ENCODE results near the gene KIF26B.

The KIF26B gene

DNA sequence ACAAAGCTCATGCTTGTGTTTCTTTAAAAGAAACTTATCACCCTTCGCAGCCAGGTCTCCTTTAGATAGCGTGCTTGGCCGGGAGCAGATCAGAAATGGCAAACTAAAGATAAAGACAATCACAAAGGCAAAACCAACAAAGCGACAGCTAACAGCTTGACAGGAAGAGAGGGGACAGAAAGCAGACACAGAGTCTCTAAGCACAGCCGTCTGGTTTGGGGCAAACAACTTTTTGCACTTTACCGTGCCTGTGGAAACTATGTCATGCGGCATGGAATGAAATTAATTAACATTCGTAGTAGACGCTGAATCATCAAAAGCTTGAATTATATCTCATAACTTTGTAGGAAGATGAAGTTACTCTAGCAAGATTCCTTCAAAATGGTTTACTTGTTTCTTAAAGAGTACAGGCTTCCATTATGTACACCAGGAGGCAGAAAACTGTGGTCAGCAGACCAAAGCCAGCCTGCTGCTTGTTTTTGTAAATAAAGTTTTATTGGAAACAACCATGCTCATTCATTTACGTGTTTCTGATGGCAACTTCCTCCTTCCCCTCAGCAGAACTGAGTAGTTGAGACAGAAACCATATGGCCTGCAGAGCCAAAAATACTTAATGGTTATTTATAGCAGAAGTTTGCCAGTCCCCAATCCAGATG, 183.2 kb downstream of the KIF26B start:
- no peaks in the 10 kb centered on the region for H3K9me2 ChIP-seq (replicated peaks; ENCODE audit: low read depth, low read length)
- no peaks in the 10 kb centered on the region for H3K79me2 ChIP-seq (ENCODE audit: insufficient read depth, low read length)
- no peaks in the 10 kb centered on the region for H3F3A ChIP-seq (ENCODE audit: low read depth)
- TF ChIP-seq, protein P1, sequence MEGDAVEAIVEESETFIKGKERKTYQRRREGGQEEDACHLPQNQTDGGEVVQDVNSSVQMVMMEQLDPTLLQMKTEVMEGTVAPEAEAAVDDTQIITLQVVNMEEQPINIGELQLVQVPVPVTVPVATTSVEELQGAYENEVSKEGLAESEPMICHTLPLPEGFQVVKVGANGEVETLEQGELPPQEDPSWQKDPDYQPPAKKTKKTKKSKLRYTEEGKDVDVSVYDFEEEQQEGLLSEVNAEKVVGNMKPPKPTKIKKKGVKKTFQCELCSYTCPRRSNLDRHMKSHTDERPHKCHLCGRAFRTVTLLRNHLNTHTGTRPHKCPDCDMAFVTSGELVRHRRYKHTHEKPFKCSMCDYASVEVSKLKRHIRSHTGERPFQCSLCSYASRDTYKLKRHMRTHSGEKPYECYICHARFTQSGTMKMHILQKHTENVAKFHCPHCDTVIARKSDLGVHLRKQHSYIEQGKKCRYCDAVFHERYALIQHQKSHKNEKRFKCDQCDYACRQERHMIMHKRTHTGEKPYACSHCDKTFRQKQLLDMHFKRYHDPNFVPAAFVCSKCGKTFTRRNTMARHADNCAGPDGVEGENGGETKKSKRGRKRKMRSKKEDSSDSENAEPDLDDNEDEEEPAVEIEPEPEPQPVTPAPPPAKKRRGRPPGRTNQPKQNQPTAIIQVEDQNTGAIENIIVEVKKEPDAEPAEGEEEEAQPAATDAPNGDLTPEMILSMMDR (conservative IDR thresholded peaks at IDR 0.05; ENCODE audit: low read length), result no peak
- H3K9me3 ChIP-seq (ENCODE audit: insufficient read depth, low read depth, low read length), result no peaks in the 10 kb centered on the region
- no peak overlapping the region for H3K4me3 ChIP-seq (ENCODE audit: low read length, poor library complexity, severe bottlenecking)
- H3K36me3 ChIP-seq (ENCODE audit: insufficient read depth, low read length), result no peaks in the 10 kb centered on the region
- no peaks in the 10 kb centered on the region for H3K27me3 ChIP-seq (ENCODE audit: insufficient read depth, low read length, poor library complexity, severe bottlenecking)
- no peaks in the 10 kb centered on the region for H4K20me1 ChIP-seq (ENCODE audit: insufficient read depth, low read length, poor library complexity, severe bottlenecking)
- no peak overlapping the region for H3K9ac ChIP-seq (ENCODE audit: low read depth, low read length, poor library complexity, severe bottlenecking)
- H2AFZ ChIP-seq (ENCODE audit: low read length), result 0 out of 2 replicates have a peak overlapping the region, but pooled peaks have one; percentile 57
- no peaks in the 10 kb centered on the region for H3K4me1 ChIP-seq (ENCODE audit: insufficient read depth, low read length, poor library complexity, severe bottlenecking)
- H3K4me2 ChIP-seq (ENCODE audit: low read depth, low read length, poor library complexity, severe bottlenecking), result no peak overlapping the region

DNA sequence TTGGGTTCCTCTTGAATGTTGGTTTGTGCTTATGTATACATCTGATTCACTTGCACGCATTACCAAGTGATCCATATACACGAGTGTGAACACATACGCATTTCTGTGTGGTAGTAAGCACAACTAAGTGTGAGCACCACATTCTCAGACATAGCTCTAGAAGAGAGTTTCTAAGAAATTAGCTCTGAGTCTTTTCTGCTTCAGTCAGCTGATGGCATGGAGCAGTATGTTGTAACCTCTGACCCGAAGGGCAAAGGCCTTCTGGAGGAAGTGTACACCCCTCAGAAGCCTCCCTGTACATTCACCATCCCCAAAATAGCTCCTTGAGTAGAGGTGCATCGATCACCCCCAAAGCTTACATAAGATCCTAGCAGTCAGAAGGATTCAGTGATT, 183.7 kb downstream of the KIF26B start:
- no peak overlapping the region for H3K9ac ChIP-seq (ENCODE audit: low read depth, low read length, poor library complexity, severe bottlenecking)
- H3K4me2 ChIP-seq (ENCODE audit: low read depth, low read length, poor library complexity, severe bottlenecking), result no peak overlapping the region

DNA sequence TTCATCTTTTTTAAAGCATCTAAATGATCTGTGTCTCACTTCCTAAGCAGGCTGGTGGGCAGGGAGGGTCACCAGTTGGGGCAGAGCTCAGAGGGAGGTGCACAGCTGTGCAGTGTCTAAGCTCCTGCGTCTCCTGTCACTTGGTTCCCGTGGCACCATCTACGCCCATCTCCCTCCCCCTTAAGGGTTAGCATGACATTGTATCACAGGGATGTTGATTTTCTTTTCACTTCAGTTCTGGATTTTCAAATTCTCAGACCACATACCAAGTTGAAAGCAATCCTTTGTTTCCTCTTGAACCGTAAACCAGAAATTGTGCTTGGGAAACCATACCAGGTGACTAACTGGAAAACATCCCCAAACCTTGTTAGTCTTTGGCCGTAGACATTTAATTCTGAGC, 187.0 kb downstream of the KIF26B start:
- Histone ChIP-seq H3K36me3 (ENCODE audit: insufficient read depth, low read length) (no peaks in the 10 kb centered on the region), H3K9ac (ENCODE audit: low read depth, low read length, poor library complexity, severe bottlenecking) (no peak overlapping the region), H3K9me2 (replicated peaks; ENCODE audit: low read depth, low read length) (no peaks in the 10 kb centered on the region), H3K9me3 (ENCODE audit: insufficient read depth, low read depth, low read length) (no peaks in the 10 kb centered on the region), H3K27me3 (ENCODE audit: insufficient read depth, low read length, poor library complexity, severe bottlenecking) (no peaks in the 10 kb centered on the region), H3K79me2 (ENCODE audit: insufficient read depth, low read length) (no peaks in the 10 kb centered on the region), H3K4me3 (ENCODE audit: low read length, poor library complexity, severe bottlenecking) (no peak overlapping the region), H3K4me2 (ENCODE audit: low read depth, low read length, poor library complexity, severe bottlenecking) (no peak overlapping the region), H3K4me1 (ENCODE audit: insufficient read depth, low read length, poor library complexity, severe bottlenecking) (no peaks in the 10 kb centered on the region), H4K20me1 (ENCODE audit: insufficient read depth, low read length, poor library complexity, severe bottlenecking) (no peaks in the 10 kb centered on the region), H2AFZ (ENCODE audit: low read length) (no peak overlapping the region), H3F3A (ENCODE audit: low read depth) (no peaks in the 10 kb centered on the region)
- no peak for TF ChIP-seq EZH2phosphoT487 (IDR thresholded peaks at IDR 0.05; ENCODE audit: borderline replicate concordance)
- TF ChIP-seq, protein P1 (conservative IDR thresholded peaks at IDR 0.05; ENCODE audit: low read length), result no peak

More for the DNA sequence above, 183.7 kb downstream of the KIF26B start:
- H3K36me3 ChIP-seq (ENCODE audit: insufficient read depth, low read length), result no peaks in the 10 kb centered on the region
- H3K27me3 ChIP-seq (ENCODE audit: insufficient read depth, low read length, poor library complexity, severe bottlenecking), result no peaks in the 10 kb centered on the region
- H3K4me3 ChIP-seq (ENCODE audit: low read length, poor library complexity, severe bottlenecking), result no peak overlapping the region
- H3K9me3 ChIP-seq (ENCODE audit: insufficient read depth, low read depth, low read length), result no peaks in the 10 kb centered on the region
- H3F3A ChIP-seq (ENCODE audit: low read depth), result no peaks in the 10 kb centered on the region
- H2AFZ ChIP-seq (ENCODE audit: low read length), result 0 out of 2 replicates have a peak overlapping the region, but pooled peaks have one; percentile 57
- no peaks in the 10 kb centered on the region for H3K9me2 ChIP-seq (replicated peaks; ENCODE audit: low read depth, low read length)
- H3K4me1 ChIP-seq (ENCODE audit: insufficient read depth, low read length, poor library complexity, severe bottlenecking), result no peaks in the 10 kb centered on the region
- no peak for TF ChIP-seq EZH2phosphoT487 (IDR thresholded peaks at IDR 0.05; ENCODE audit: borderline replicate concordance)
- TF ChIP-seq, protein P1 (conservative IDR thresholded peaks at IDR 0.05; ENCODE audit: low read length), result no peak
- H4K20me1 ChIP-seq (ENCODE audit: insufficient read depth, low read length, poor library complexity, severe bottlenecking), result no peaks in the 10 kb centered on the region
- H3K79me2 ChIP-seq (ENCODE audit: insufficient read depth, low read length), result no peaks in the 10 kb centered on the region

Data from Loucy (cell line).